HCT116 (cell line): ENCODE data around the gene BMERB1. TPM values are rescaled to one million over a fixed set of nuclear protein-coding genes. Genes with fewer than 3 reads are reported as not detected.

Experiments
- ATAC-seq: fragments of 200-7000 bp; cut with Tn5 transposase; 2 replicates; pipeline ENCODE4 v1.9.1; 2020; ENCODE audit warnings: mild to moderate bottlenecking, moderate library complexity
- BruUV-seq: library from RNA; stranded (reverse); fragments of 400-500 nt; replicated peaks from 2 replicates; lab custom pipeline; 2021; lab: Mats Ljungman, UMichigan
- CTCF ChIA-PET: fragments of 300-600 bp; sonication (Branson Sonifier 250); formaldehyde crosslinking; loops from one replicate; lab custom pipeline; 2021; ENCODE audit warnings: antibody characterized with exemption; lab: Charles Lee
- POLR2A ChIA-PET: fragments of 300-600, 350-600 bp; sonication (Branson Sonifier 250); formaldehyde crosslinking; loops from one replicate; lab custom pipeline; 2021; ENCODE audit warnings: antibody characterized with exemption; lab: Charles Lee
- RAD21 ChIA-PET, 2 experiments: fragments of 300-600 bp; sonication (Branson Sonifier 250); formaldehyde crosslinking; loops; one replicate each; lab custom pipeline; 2023; ENCODE audit warnings: low total read pairs in 2 of 2; ENCODE audit not compliant: uncharacterized antibody in 2 of 2, unreplicated experiment in 2 of 2, low non-redundant PET in 1 of 2; lab: Charles Lee
- DNase-seq: peaks from one replicate; pipeline ENCODE4 v3.0.0-alpha.2; 2010; ENCODE audit warnings: low read depth, low spot score
- H2AFZ ChIP-seq: fragments of 200-600 bp; shearing (Covaris generic), sonication (generic); 2 replicates; pipeline ENCODE4 v1.6.1; 2017; ENCODE audit warnings: low read depth, mixed run types, mixed read lengths, antibody characterized with exemption, low read length; ENCODE audit not compliant: poor library complexity, severe bottlenecking
- H3K27ac ChIP-seq: 2 replicates; pipeline ENCODE4 v1.5.1; 2012; ENCODE audit warnings: low read depth, low read length
- H3K27me3 ChIP-seq: fragments of 200-600 bp; sonication (generic); 2 replicates; pipeline ENCODE4 v1.6.1; 2016; ENCODE audit warnings: mixed run types, low read length, mixed read lengths; ENCODE audit not compliant: insufficient read depth
- H3K36me3 ChIP-seq, 2 experiments: fragments of 200-500 bp in 1 of 2; fragments of 200-600 bp in 1 of 2; sonication (Bioruptor generic) in 1 of 2; sonication (generic) in 1 of 2; 2 replicates each; pipeline versions ENCODE4 v1.5.1 to v1.6.1; 2014 to 2016; ENCODE audit warnings: low read length in 2 of 2, inconsistent platforms in 1 of 2, mixed read lengths in 1 of 2, mixed run types in 1 of 2; ENCODE audit not compliant: insufficient read depth in 2 of 2, control insufficient read depth in 1 of 2
- H3K4me1 ChIP-seq, 2 experiments: fragments of 200-600 bp in 1 of 2; sonication (generic) in 1 of 2; 2 replicates each; pipeline versions ENCODE4 v1.5.1 to v1.6.1; 2012 to 2017; ENCODE audit warnings: low read length in 2 of 2, inconsistent platforms in 1 of 2, mild to moderate bottlenecking in 1 of 2, mixed read lengths in 1 of 2, mixed run types in 1 of 2, moderate library complexity in 1 of 2; ENCODE audit not compliant: insufficient read depth in 2 of 2, control insufficient read depth in 1 of 2
- H3K4me2 ChIP-seq: fragments of 200-600 bp; sonication (generic); 2 replicates; pipeline ENCODE4 v1.6.1; 2017; ENCODE audit warnings: mixed run types, low read length, mixed read lengths
- H3K4me3 ChIP-seq, 2 experiments: fragments of 200-600 bp in 1 of 2; sonication (generic) in 1 of 2; replicated peaks in 1 of 2; 2 replicates each; pipeline ENCODE4 v1.5.1; 2011 to 2016; ENCODE audit warnings: low read length in 2 of 2, control low read depth in 1 of 2, low read depth in 1 of 2, mild to moderate bottlenecking in 1 of 2, mixed read lengths in 1 of 2, mixed run types in 1 of 2
- H3K79me2 ChIP-seq: fragments of 200-600 bp; sonication (generic); 2 replicates; pipeline ENCODE4 v1.6.1; 2017; ENCODE audit warnings: mild to moderate bottlenecking, mixed run types, low read length, moderate library complexity, mixed read lengths; ENCODE audit not compliant: insufficient read depth
- H3K9ac ChIP-seq: fragments of 200-600 bp; sonication (generic); 2 replicates; pipeline ENCODE4 v1.6.1; 2016; ENCODE audit warnings: low read length, mixed read lengths
- H3K9me2 ChIP-seq: fragments of 200-600 bp; sonication (generic), shearing (Covaris generic); 2 replicates; pipeline ENCODE4 v1.6.1; 2017; ENCODE audit warnings: mixed run types, mild to moderate bottlenecking, moderate library complexity; ENCODE audit not compliant: insufficient read depth
- H3K9me3 ChIP-seq, 2 experiments: fragments of 200-500 bp in 1 of 2; fragments of 200-600 bp in 1 of 2; sonication (Bioruptor generic) in 1 of 2; sonication (generic) in 1 of 2; 2 replicates each; pipeline ENCODE4 v1.6.1; 2014 to 2017; ENCODE audit warnings: low read length in 2 of 2, mixed read lengths in 2 of 2, inconsistent platforms in 1 of 2, low read depth in 1 of 2, mild to moderate bottlenecking in 1 of 2, mixed run types in 1 of 2, moderate library complexity in 1 of 2; ENCODE audit not compliant: control insufficient read depth in 1 of 2, insufficient read depth in 1 of 2
- H4K20me1 ChIP-seq: fragments of 200-600 bp; sonication (generic), shearing (Covaris generic); 2 replicates; pipeline ENCODE4 v1.6.1; 2017; ENCODE audit warnings: mixed run types, mild to moderate bottlenecking, moderate library complexity; ENCODE audit not compliant: insufficient read depth
- CBX3 ChIP-seq: IDR thresholded peaks from 2 replicates; pipeline ENCODE4 v1.6.1; 2012; ENCODE audit warnings: low read depth
- CTCF ChIP-seq, 3 experiments: fragments of 200-600 bp in 1 of 3; sonication (generic) in 1 of 3; IDR thresholded peaks in 2 of 3; conservative IDR thresholded peaks in 1 of 3; 2 replicates each; pipeline ENCODE4 v1.5.1; 2012 to 2017; ENCODE audit warnings: low read depth in 2 of 3, low read length in 2 of 3, antibody characterized with exemption in 1 of 3, borderline replicate concordance in 1 of 3, control low read depth in 1 of 3, mild to moderate bottlenecking in 1 of 3, mixed read lengths in 1 of 3, mixed run types in 1 of 3, moderate library complexity in 1 of 3; ENCODE audit not compliant: insufficient read depth in 1 of 3
- RAD21 ChIP-seq: IDR thresholded peaks from 2 replicates; pipeline ENCODE4 v1.6.1; 2012; ENCODE audit warnings: low read depth, mild to moderate bottlenecking
- REST ChIP-seq: IDR thresholded peaks from 2 replicates; pipeline ENCODE4 v1.6.1; 2012; ENCODE audit warnings: low read depth
- SIN3A ChIP-seq: IDR thresholded peaks from 2 replicates; pipeline ENCODE4 v1.6.1; 2012; ENCODE audit warnings: low read depth
- SP1 ChIP-seq: IDR thresholded peaks from 2 replicates; pipeline ENCODE4 v1.6.1; 2012; ENCODE audit warnings: low read depth
- SRF ChIP-seq: IDR thresholded peaks from 2 replicates; pipeline ENCODE4 v1.6.1; 2012; ENCODE audit warnings: low read depth
- TCF7L2 ChIP-seq: IDR thresholded peaks from 2 replicates; pipeline ENCODE4 v1.7.0; 2011; ENCODE audit warnings: borderline replicate concordance, inconsistent platforms; ENCODE audit not compliant: insufficient read depth, insufficient read length; ENCODE audit errors: extremely low read depth
- intact Hi-C: fragments of 100-400 bp; cut with micrococcal nuclease; formaldehyde crosslinking; loops from 2 replicates; pipeline ENCODE4 v1.10.0; 2022
- total RNA-seq: library from RNA; stranded (reverse); gene quantifications from one replicate; pipeline ENCODE4 v1.2.1, GENCODE V29; 2021; ENCODE audit not compliant: unreplicated experiment

Gene BMERB1
- total RNA-seq, 1 experiment from 2014 or later = 43.6 TPM

- TF ChIP-seq CBX3 (no peak), SIN3A (no peak), SRF (no peak), SP1 (no peak), TCF7L2 (no peak)
- TF ChIP-seq, all 23 proteins: peak for 0
Observed at GRCh38 chr16:15538507-15538906, 104.1 kb downstream of the BMERB1 start (continued).

- peak; percentile 91 for ATAC-seq
- POLR2A ChIA-PET = interaction anchor here (1.0 to 1.6 kb wide), 3 partner anchors 8 to 52 kb away, joined by 3 to 6 read pairs (median 6); no protein-coding TSS in a partner anchor
Observed at GRCh38 chr16:15539197-15539596, 104.8 kb downstream of the BMERB1 start.

More at GRCh38 chr16:15539197-15539596, 104.8 kb downstream of the BMERB1 start:
- Histone ChIP-seq H3K9me3 (no peaks in the 10 kb centered on the region), H3K9ac (no peak overlapping the region), H3K4me3 (no peak overlapping the region), H3K36me3 (no peaks in the 10 kb centered on the region), H4K20me1 (no peaks in the 10 kb centered on the region), H2AFZ (no peak overlapping the region), H3K4me2 (peak overlapping the region; percentile 30; the same call in 1 of the 2 replicates), H3K9me2 (no peaks in the 10 kb centered on the region), H3K79me2 (no peaks in the 10 kb centered on the region), H3K27ac (no peak overlapping the region), H3K27me3 (no peaks in the 10 kb centered on the region), H3K4me1 (peaks cover 2 to 11% of the 10 kb centered on the region in 2 experiments; a peak in 3 of 4 replicates)
- TF ChIP-seq REST (no peak), CTCF (IDR thresholded peaks at IDR 0.05 in 2 of 3, conservative IDR thresholded peaks at IDR 0.05 in 1 of 3; ENCODE audit: borderline replicate concordance in 1 of 3, insufficient read depth in 1 of 3, low read depth in 2 of 3, low read length in 2 of 3) (0 out of 6 replicates have a peak, but pooled peaks of 1 of the 3 experiments have one; percentile 14), RAD21 (peak; percentile 27; the same call in 1 of the 2 replicates)
- peak; percentile 43 for DNase-seq
- intact Hi-C loops = no loop called here
- RAD21 ChIA-PET = no interaction called here
- no TSS peak for BruUV-seq
- CTCF ChIA-PET = interaction anchor here (0.8 to 2.7 kb wide), 2 partner anchors 10 to 11 kb away, joined by 3 to 10 read pairs; no protein-coding TSS in a partner anchor
